ENCODE results near the gene MLC1. TPM values are rescaled to one million over a fixed set of nuclear protein-coding genes. Genes with fewer than 3 reads are reported as not detected.

MLC1 gene
- total and polyA plus RNA-seq, 2 of the 4 experiments (the other 2 are of a cell fraction): 0.10 TPM; not detected in 1

- H3K27ac ChIP-seq (ENCODE audit: insufficient read depth, low read length): no peak overlapping the region
- no peak overlapping the region for H3K4ac ChIP-seq (ENCODE audit: low read depth, low read length)
- H2BK15ac ChIP-seq (ENCODE audit: low read depth, low read length): no peak overlapping the region
- H3K56ac ChIP-seq (ENCODE audit: extremely low read depth, insufficient read depth, low read length): no peak overlapping the region
- no peak for TF ChIP-seq MXI1 (IDR thresholded peaks at IDR 0.05; ENCODE audit: borderline replicate concordance, low read depth, low read length)
- H2BK20ac ChIP-seq (ENCODE audit: low read depth, low read length): no peak overlapping the region
- DNase-seq (no peak), ATAC-seq (ENCODE audit: low read depth) (no peak)
- H3K9me1 ChIP-seq (ENCODE audit: insufficient read depth, low read length): no peaks in the 10 kb centered on the region
- ChIA-PET POLR2A (ENCODE audit: unreplicated experiment) (no interaction called here), CTCF (no interaction called here)
- H3K9ac ChIP-seq (ENCODE audit: low read depth, low read length): no peak overlapping the region
- H3K23ac ChIP-seq (ENCODE audit: low read depth, low read length): no peak overlapping the region
- peak overlapping the region; percentile 43 for H2AFZ ChIP-seq (replicated peaks; ENCODE audit: low read length, poor library complexity)
- H2AK5ac ChIP-seq (ENCODE audit: low read depth, low read length): no peak overlapping the region
- no peak overlapping the region for H2BK120ac ChIP-seq (ENCODE audit: low read depth, low read length)
- H4K8ac ChIP-seq (ENCODE audit: low read depth in 2 of 2, low read length in 2 of 2): no peak overlapping the region
- no peak overlapping the region for H3K18ac ChIP-seq (ENCODE audit: low read depth, low read length)
- H2BK5ac ChIP-seq (ENCODE audit: low read depth, low read length, poor library complexity, severe bottlenecking): no peak overlapping the region
- H4K5ac ChIP-seq (ENCODE audit: low read depth, low read length): no peak overlapping the region
- H3K4me2 ChIP-seq (ENCODE audit: low read depth, low read length): no peak overlapping the region
- no peak overlapping the region for H2AK9ac ChIP-seq (replicated peaks; ENCODE audit: low read depth, low read length, poor library complexity)
- WGBS, 2 experiments (ENCODE audit: extremely low coverage in 2 of 2, insufficient read length in 1 of 2): 78% methylated on average over 5 of the region's 30 CpGs; no CpG with 5 or more reads in 1 of the 2 experiments
- dilution Hi-C loops (cut with HindIII; ENCODE audit: low sequenced_read_pairs, unreplicated experiment) (no loop called here), in situ Hi-C loops (cut with MboI; ENCODE audit: low sequenced_read_pairs) (no loop called here), intact Hi-C loops (cut with micrococcal nuclease) (no loop called here)
- no peaks in the 10 kb centered on the region for H4K20me1 ChIP-seq (ENCODE audit: insufficient read depth, low read length)
- H3K4me1 ChIP-seq (ENCODE audit: control insufficient read depth, insufficient read depth, low read length): peaks cover 6% of the 10 kb centered on the region; the same call in 1 of the 2 replicates
- no peaks in the 10 kb centered on the region for H3K79me1 ChIP-seq (ENCODE audit: low read depth in 1 of 2, low read length in 2 of 2)
- H3K14ac ChIP-seq (replicated peaks; ENCODE audit: low read depth, low read length): no peak overlapping the region
- H3K9me3 ChIP-seq (ENCODE audit: control insufficient read depth, insufficient read depth, low read length): peaks cover 4% of the 10 kb centered on the region; the same call in 1 of the 2 replicates
- BruUV-seq (replicated peaks): no TSS peak
- H3K27me3 ChIP-seq (ENCODE audit: control insufficient read depth, insufficient read depth, low read length): peaks cover 73% of the 10 kb centered on the region
- H3K4me3 ChIP-seq (ENCODE audit: insufficient read depth, low read depth, low read length): no peak overlapping the region
- H3K36me3 ChIP-seq (ENCODE audit: control insufficient read depth, insufficient read depth, low read length): no peaks in the 10 kb centered on the region
- no peak overlapping the region for H4K91ac ChIP-seq (ENCODE audit: insufficient read depth, low read depth, low read length)
Observed at GRCh38 chr22:50015451-50016307, 69.5 kb downstream of the MLC1 start.
